CD4-positive, alpha-beta T cell treated with Interleukin-17A for 1 hour (primary cell): ENCODE data around the gene HPS3.
"Not testable (repeated sequence)": the region's sequence is repeated elsewhere in the genome, so short reads cannot be mapped to it uniquely, and the experiment has no call there.

ENCODE experiments used
- DNase-seq: peaks from one replicate; pipeline ENCODE4 v3.0.0-alpha.2; 2020

HPS3 gene

GRCh38 chr3:149186721-149187120 lies 57.3 kb downstream of the HPS3 start:
- no peak for DNase-seq

- no peak for DNase-seq
Observed at GRCh38 chr3:149188494-149188893, 59.1 kb downstream of the HPS3 start.

- DNase-seq, result no peak
Observed at GRCh38 chr3:149195221-149195620, 65.8 kb downstream of the HPS3 start.

GRCh38 chr3:149196805-149197592 lies 67.6 kb downstream of the HPS3 start:
- DNase-seq, result not testable (repeated sequence)

GRCh38 chr3:149197669-149198068 lies 68.2 kb downstream of the HPS3 start:
- DNase-seq, result no peak

GRCh38 chr3:149198611-149199010 lies 69.2 kb downstream of the HPS3 start:
- no peak for DNase-seq

- no peak for DNase-seq
Observed at GRCh38 chr3:149199474-149199873, 70.0 kb downstream of the HPS3 start.

- DNase-seq, result no peak
Observed at GRCh38 chr3:149203758-149204157, 74.3 kb downstream of the HPS3 start.

GRCh38 chr3:149204390-149204991 lies 75.1 kb downstream of the HPS3 start:
- DNase-seq, result no peak

- no peak for DNase-seq
Observed at GRCh38 chr3:149207475-149207874, 78.0 kb downstream of the HPS3 start.

GRCh38 chr3:149209431-149209830 lies 80.0 kb downstream of the HPS3 start:
- no peak for DNase-seq

- no peak for DNase-seq
Observed at GRCh38 chr3:149212386-149212785, 82.9 kb downstream of the HPS3 start.

- DNase-seq, result no peak
Observed at GRCh38 chr3:149214702-149215101, 85.3 kb downstream of the HPS3 start.

- no peak for DNase-seq
Observed at GRCh38 chr3:149215515-149215914, 86.1 kb downstream of the HPS3 start.

- DNase-seq, result no peak
Observed at GRCh38 chr3:149216193-149216869, 86.9 kb downstream of the HPS3 start.

GRCh38 chr3:149217347-149217746 lies 87.9 kb downstream of the HPS3 start:
- no peak for DNase-seq

GRCh38 chr3:149219380-149220121 lies 90.1 kb downstream of the HPS3 start:
- not testable (repeated sequence) for DNase-seq

GRCh38 chr3:149221783-149222517 lies 92.5 kb downstream of the HPS3 start, which contains the start of gene CP:
TSS of gene CP (minus strand) at chr3:149221829. CDS start at chr3:149221792, 37 bp downstream.
- DNase-seq, result no peak
